HG02571 (cell line): ENCODE results near the gene C2CD2L.
A peak's percentile ranks its signal among the peaks of the same experiment; 100 is the strongest.
"Not testable (repeated sequence)": the region's sequence is repeated elsewhere in the genome, so short reads cannot be mapped to it uniquely, and the experiment has no call there.

Experiments used
- ATAC-seq: cut with Tn5 transposase; IDR thresholded peaks from one replicate; pipeline ENCODE4 v1.9.1; 2021; ENCODE audit warnings: mild to moderate bottlenecking, moderate library complexity; ENCODE audit not compliant: unreplicated experiment

The C2CD2L gene

GRCh38 chr11:119106564-119107537, at the start of gene C2CD2L:
C2CD2L (plus strand) TSS chr11:119107344; CDS start chr11:119107742, 398 bp downstream.
- peak; percentile 76 for ATAC-seq

DNA sequence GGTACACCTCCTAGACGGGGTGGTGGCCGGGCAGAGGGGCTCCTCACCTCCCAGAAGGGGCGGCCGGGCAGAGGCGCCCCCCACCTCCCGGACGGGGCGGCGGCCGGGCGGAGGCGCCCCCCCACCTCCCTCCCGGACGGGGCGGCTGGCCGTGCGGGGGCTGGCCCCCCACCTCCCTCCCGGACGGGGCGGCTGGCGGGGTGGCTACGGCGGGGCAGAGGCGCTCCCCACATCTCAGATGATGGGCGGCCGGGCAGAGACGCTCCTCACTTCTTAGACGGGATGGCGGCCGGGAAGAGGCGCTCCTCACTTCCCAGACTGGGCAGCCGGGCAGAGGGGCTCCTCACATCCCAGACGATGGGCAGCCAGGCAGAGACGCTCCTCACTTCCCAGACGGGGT, 48.0 kb upstream of the C2CD2L start:
- ATAC-seq = not testable (repeated sequence)

DNA sequence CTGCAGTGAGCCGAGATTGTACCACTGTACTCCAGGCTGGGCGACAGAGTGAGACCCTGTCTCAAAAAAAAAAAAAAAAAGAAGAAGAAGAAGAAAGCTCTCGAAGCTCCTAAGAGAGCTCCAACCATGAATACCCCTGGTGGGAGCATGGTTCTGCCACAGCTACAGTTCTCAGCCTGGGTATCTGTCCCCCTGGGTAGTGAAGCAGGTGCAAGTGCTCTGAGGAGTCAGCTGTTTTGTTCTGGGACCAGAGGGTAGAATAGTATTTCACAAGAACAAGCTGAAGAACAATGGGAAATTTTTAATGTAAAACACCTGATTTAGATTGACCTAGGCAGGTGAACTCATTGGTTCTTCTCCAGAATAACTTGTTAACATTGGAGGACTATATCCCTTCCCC, 45.9 kb upstream of the C2CD2L start:
- no peak for ATAC-seq

- ATAC-seq = no peak
Observed at GRCh38 chr11:119062779-119063178, 44.4 kb upstream of the C2CD2L start.

- no peak for ATAC-seq
Observed at GRCh38 chr11:119065369-119065768, 41.8 kb upstream of the C2CD2L start.

GRCh38 chr11:119067371-119068222, 39.5 kb upstream of the C2CD2L start, which contains the start of gene VPS11:
VPS11 (plus strand) TSS chr11:119067818; CDS start chr11:119067824, 6 bp downstream.
- ATAC-seq = peak; percentile 87

- ATAC-seq = no peak
Observed at GRCh38 chr11:119077839-119078238, 29.3 kb upstream of the C2CD2L start.

- ATAC-seq = no peak
Observed at GRCh38 chr11:119078675-119079420, 28.3 kb upstream of the C2CD2L start.

DNA sequence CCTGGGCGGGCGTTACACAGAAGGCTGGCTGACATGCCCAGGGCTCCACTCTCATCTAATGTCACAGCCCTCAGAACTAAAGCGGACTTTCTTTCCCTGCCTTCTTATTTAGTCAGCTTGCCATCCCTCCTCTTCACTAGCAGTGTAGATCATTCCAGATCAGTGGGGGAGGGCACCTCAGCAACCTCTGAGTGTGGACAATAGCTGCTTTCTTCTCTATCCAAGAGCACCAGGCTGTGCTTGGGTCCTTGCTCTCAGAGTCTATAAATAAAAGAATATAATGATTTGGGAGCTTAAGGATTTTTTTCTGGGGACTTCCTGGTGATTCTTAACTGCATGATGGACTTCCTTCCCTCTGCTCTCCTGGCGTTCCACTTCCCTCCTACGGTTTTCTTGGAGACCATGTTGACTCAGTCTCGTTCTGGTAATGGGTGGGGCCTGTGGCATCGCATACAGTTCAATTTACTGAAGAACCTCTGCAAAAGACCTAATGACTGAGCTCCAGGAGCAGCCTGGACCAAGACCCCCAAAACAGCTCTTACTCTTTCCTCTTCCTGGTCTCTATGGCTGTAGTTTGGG, 25.4 kb upstream of the C2CD2L start:
- no peak for ATAC-seq

- peak; percentile 88 for ATAC-seq
Observed at GRCh38 chr11:119084663-119085436, 22.3 kb upstream of the C2CD2L start, which contains the start of gene HMBS. HMBS (plus strand) TSS chr11:119084881; CDS start chr11:119085034, 153 bp downstream.

DNA sequence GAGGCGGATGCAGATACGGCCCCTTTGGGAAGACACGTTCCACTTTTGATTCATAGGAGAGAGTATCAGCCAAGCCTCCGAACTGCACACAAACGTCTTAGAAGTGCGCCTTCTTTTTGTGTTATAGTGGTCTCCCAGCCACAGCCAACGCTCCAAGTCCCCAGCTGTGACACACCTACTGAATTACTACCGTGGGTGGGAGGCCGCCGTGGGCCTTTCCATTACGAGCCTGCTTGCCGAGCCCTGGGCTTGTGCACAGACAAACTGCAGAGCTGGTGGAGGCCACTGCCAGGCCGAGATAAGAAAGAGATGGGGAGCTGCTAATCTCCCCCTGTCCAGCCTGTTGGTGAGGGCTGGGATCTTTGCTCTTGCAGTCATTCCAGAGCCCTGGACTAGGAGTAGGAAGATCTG, 21.7 kb upstream of the C2CD2L start:
- ATAC-seq = peak; percentile 2

GRCh38 chr11:119087123-119087522, 20.0 kb upstream of the C2CD2L start:
- ATAC-seq = no peak

GRCh38 chr11:119087747-119088241, 19.4 kb upstream of the C2CD2L start:
- no peak for ATAC-seq

DNA sequence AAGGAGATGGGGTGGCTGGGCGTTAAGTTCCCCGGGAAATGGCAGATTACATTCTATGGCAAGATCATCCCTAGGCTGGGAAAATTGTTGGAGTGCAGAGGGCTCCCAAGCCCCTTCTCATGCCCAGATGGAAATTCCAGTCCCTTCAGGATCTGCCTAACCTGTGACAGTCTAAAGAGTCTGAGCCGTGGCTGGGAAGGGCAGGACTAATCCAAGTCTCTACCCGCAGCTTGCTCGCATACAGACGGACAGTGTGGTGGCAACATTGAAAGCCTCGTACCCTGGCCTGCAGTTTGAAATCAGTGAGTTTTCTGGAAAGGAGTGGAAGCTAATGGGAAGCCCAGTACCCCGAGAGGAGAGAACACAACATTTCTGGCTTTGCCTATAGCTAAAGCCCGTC, 18.7 kb upstream of the C2CD2L start:
- no peak for ATAC-seq

- ATAC-seq = no peak
Observed at GRCh38 chr11:119089319-119089718, 17.8 kb upstream of the C2CD2L start.

DNA sequence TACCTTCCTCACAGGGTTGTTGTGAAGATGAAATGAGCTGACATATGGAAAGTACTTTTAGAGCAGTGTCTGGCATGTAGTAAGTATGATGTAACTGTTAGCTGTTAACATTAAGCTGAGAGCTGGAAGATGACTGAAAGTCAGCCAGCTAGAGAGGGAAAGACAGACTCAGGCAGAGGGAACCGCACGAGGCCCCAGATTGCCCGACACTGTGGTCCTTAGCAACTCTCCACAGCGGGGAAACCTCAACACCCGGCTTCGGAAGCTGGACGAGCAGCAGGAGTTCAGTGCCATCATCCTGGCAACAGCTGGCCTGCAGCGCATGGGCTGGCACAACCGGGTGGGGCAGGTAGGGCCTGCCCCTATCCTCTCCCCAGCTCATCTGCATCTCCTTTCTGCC, 16.0 kb upstream of the C2CD2L start:
- no peak for ATAC-seq

DNA sequence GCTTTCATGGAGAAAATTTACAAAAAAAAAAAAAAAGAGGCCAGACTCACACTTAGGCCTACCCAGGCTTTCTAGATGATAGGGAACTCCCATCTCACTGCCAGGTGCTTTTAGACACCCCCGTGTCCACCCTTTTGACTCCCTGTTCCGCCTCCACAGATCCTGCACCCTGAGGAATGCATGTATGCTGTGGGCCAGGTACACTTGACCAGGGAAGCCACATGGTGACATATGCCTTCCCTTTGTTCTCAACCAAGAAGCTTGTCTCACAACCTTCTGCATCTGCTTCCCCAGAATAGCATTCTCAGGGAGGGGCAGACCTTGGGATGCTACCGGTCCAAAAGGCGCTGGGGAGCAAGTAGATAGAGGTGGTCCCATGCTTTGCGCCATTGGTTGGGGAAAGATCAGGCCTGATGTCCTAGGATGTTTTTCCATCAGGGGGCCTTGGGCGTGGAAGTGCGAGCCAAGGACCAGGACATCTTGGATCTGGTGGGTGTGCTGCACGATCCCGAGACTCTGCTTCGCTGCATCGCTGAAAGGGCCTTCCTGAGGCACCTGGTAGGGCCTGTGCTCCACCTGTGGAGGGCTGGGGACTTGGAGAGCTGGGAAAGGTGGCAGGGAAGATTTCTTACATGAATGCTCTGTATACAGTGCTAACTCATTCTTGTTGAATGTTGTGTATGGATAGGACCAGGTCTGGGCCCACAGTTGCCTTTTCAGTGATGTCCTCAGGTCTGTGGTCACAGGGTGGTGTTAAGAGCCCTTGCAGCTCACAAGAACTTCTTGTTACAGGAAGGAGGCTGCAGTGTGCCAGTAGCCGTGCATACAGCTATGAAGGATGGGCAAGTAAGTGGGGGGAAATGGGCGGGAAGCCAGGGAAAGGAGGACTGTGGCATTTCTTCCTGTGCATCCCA, 14.9 kb upstream of the C2CD2L start:
- no peak for ATAC-seq
